Colonic mucosa (tissue), 4 donors: ENCODE data around the gene PHF14. TPM values are rescaled to one million over a fixed set of nuclear protein-coding genes. Genes with fewer than 3 reads are reported as not detected.
A peak's percentile ranks its signal among the peaks of the same experiment; 100 is the strongest.

ENCODE experiments used
- DNase-seq: peaks from one replicate; pipeline ENCODE4 v3.0.0-alpha.2; 2020
- H3K27ac ChIP-seq: fragments of 200-600 bp; one replicate; pipeline ENCODE4 v1.8.0; 2021
- H3K27me3 ChIP-seq: fragments of 200-600 bp; one replicate; pipeline ENCODE4 v1.8.0; 2021
- H3K36me3 ChIP-seq: fragments of 200-600 bp; one replicate; pipeline ENCODE4 v1.8.0; 2021
- H3K4me1 ChIP-seq: fragments of 200-600 bp; one replicate; pipeline ENCODE4 v1.8.0; 2021; ENCODE audit warnings: mild to moderate bottlenecking
- H3K4me3 ChIP-seq: fragments of 200-600 bp; one replicate; pipeline ENCODE4 v1.8.0; 2021
- H3K9ac ChIP-seq, 2 donors: one replicate each; pipeline ENCODE4 v1.7.0; 2013; ENCODE audit warnings: control low read depth in 2 of 2, low read depth in 2 of 2, low read length in 2 of 2
- H3K9me3 ChIP-seq: fragments of 200-600 bp; one replicate; pipeline ENCODE4 v1.8.0; 2021
- CTCF ChIP-seq: fragments of 200-600 bp; IDR thresholded peaks from one replicate; pipeline ENCODE4 v1.8.0; 2022; ENCODE audit warnings: antibody characterized with exemption, mild to moderate bottlenecking
- intact Hi-C: fragments of 100-400 bp; cut with DNase I; formaldehyde crosslinking; loops from one replicate; pipeline ENCODE4 v1.14.1; 2022
- total RNA-seq, 2 donors: library from RNA; stranded (reverse); fragmentation: NEBNext Ultra II Directional in 1 of 2; extraction: Animal tissue kit (Norgen Biotek cat#: 25700) in 1 of 2; gene quantifications; one replicate each; pipeline ENCODE4 v1.2.1, GENCODE V29; 2021
- donor health status: healthy.
- donor health status: DM: no; HTN: no; CAD: no.
- donor health status: DM: no; HTN: no; CAD: no.

The PHF14 gene
- total RNA-seq, 2 donors from 2014 or later: 25.8 to 28.5 TPM

- H3K27me3 ChIP-seq: no peaks in the 10 kb centered on the region
- H3K4me1 ChIP-seq: no peaks in the 10 kb centered on the region
- no peaks in the 10 kb centered on the region for H3K36me3 ChIP-seq
- no peak for TF ChIP-seq CTCF
- intact Hi-C loops: loop anchor here (10.0 kb wide), 1 partner anchor 286 kb away; no protein-coding TSS in a partner anchor
- no peak overlapping the region for H3K27ac ChIP-seq
- H3K9ac ChIP-seq: no peak overlapping the region
- H3K4me3 ChIP-seq: no peak overlapping the region
- H3K9me3 ChIP-seq: no peaks in the 10 kb centered on the region
- no peak for DNase-seq
These were observed 236.7 kb downstream of the PHF14 start for GRCh38 chr7:11210374-11210773.

- Histone ChIP-seq H3K27me3 (no peaks in the 10 kb centered on the region), H3K27ac (no peak overlapping the region), H3K9ac (no peak overlapping the region), H3K9me3 (no peaks in the 10 kb centered on the region), H3K4me3 (no peak overlapping the region), H3K4me1 (no peaks in the 10 kb centered on the region), H3K36me3 (no peaks in the 10 kb centered on the region)
- intact Hi-C loops: loop anchor here (10.0 kb wide), 1 partner anchor 287 kb away; no protein-coding TSS in a partner anchor
- TF ChIP-seq CTCF: peak; percentile 64
- peak; percentile 60 for DNase-seq
These were observed 238.5 kb downstream of the PHF14 start for GRCh38 chr7:11212080-11212711.

GRCh38 chr7:11212816-11213215 is 239.1 kb downstream of the PHF14 start:
- no peaks in the 10 kb centered on the region for H3K36me3 ChIP-seq
- no peak overlapping the region for H3K27ac ChIP-seq
- no peaks in the 10 kb centered on the region for H3K4me1 ChIP-seq
- H3K9ac ChIP-seq: no peak overlapping the region
- intact Hi-C loops: loop anchor here (10.0 kb wide), 1 partner anchor 288 kb away; no protein-coding TSS in a partner anchor
- H3K9me3 ChIP-seq: no peaks in the 10 kb centered on the region
- TF ChIP-seq CTCF: no peak
- no peak for DNase-seq
- H3K27me3 ChIP-seq: no peaks in the 10 kb centered on the region
- no peak overlapping the region for H3K4me3 ChIP-seq

- H3K27me3 ChIP-seq: no peaks in the 10 kb centered on the region
- TF ChIP-seq CTCF: no peak
- no peaks in the 10 kb centered on the region for H3K36me3 ChIP-seq
- intact Hi-C loops: loop anchor here (10.0 kb wide), 1 partner anchor 288 kb away; no protein-coding TSS in a partner anchor
- no peak overlapping the region for H3K9ac ChIP-seq
- no peak overlapping the region for H3K27ac ChIP-seq
- H3K9me3 ChIP-seq: no peaks in the 10 kb centered on the region
- no peak overlapping the region for H3K4me3 ChIP-seq
- no peak for DNase-seq
- H3K4me1 ChIP-seq: no peaks in the 10 kb centered on the region
These were observed 239.6 kb downstream of the PHF14 start for GRCh38 chr7:11213266-11213665.

- no peak for TF ChIP-seq CTCF
- intact Hi-C loops: loop anchor here (10.0 kb wide), 1 partner anchor 291 kb away; no protein-coding TSS in a partner anchor
- no peak for DNase-seq
- H3K9me3 ChIP-seq: no peaks in the 10 kb centered on the region
- H3K4me1 ChIP-seq: no peaks in the 10 kb centered on the region
- no peaks in the 10 kb centered on the region for H3K27me3 ChIP-seq
- no peak overlapping the region for H3K27ac ChIP-seq
- H3K36me3 ChIP-seq: no peaks in the 10 kb centered on the region
- H3K9ac ChIP-seq: no peak overlapping the region
- H3K4me3 ChIP-seq: no peak overlapping the region
These were observed 242.6 kb downstream of the PHF14 start for GRCh38 chr7:11216276-11216675.
